H1 (cell line): ENCODE results near the gene LTF. TPM values are rescaled to one million over a fixed set of nuclear protein-coding genes. Genes with fewer than 3 reads are reported as not detected.

Experiments
- CTCF ChIA-PET: fragments of 300-600 bp; sonication (Branson Sonifier 250); formaldehyde crosslinking; loops from one replicate; lab custom pipeline; 2021; ENCODE audit not compliant: partially characterized antibody; lab: Charles Lee
- POLR2A ChIA-PET: fragments of 300-600 bp; sonication (Branson Sonifier 250); formaldehyde crosslinking; loops from one replicate; lab custom pipeline; 2021; ENCODE audit warnings: inconsistent platforms; ENCODE audit not compliant: partially characterized antibody; lab: Charles Lee
- DNase-seq, 2 experiments: peaks; one replicate each; pipeline versions ENCODE4 v3.0.0 to v3.0.0-alpha.2; 2010 to 2022; ENCODE audit warnings: low spot score in 2 of 2, low read depth in 1 of 2, mixed read lengths in 1 of 2
- FAIRE-seq: peaks from 2 replicates; lab custom pipeline; 2011; peaks lifted over from hg19 to GRCh38; lab: Jason Lieb, UNC
- H2AFZ ChIP-seq: 2 replicates; pipeline ENCODE4 v1.8.1; 2012; ENCODE audit warnings: low read length, inconsistent platforms
- H2AK5ac ChIP-seq: 2 replicates; pipeline ENCODE4 v1.6.1; 2013; ENCODE audit warnings: low read depth, low read length
- H2BK120ac ChIP-seq: replicated peaks from 2 replicates; pipeline ENCODE3; 2013; ENCODE audit warnings: low read depth, low read length, inconsistent platforms
- H2BK12ac ChIP-seq: 2 replicates; pipeline ENCODE4 v1.6.1; 2013; ENCODE audit warnings: low read depth, low read length
- H2BK15ac ChIP-seq: 2 replicates; pipeline ENCODE4 v1.6.1; 2013; ENCODE audit warnings: low read length
- H2BK20ac ChIP-seq: 2 replicates; pipeline ENCODE4 v1.6.1; 2013; ENCODE audit warnings: low read length
- H2BK5ac ChIP-seq: 2 replicates; pipeline ENCODE4 v1.6.1; 2013; ENCODE audit warnings: low read depth, low read length
- H3K14ac ChIP-seq: 2 replicates; pipeline ENCODE4 v1.6.1; 2013; ENCODE audit warnings: inconsistent platforms; ENCODE audit not compliant: insufficient read length
- H3K18ac ChIP-seq: 2 replicates; pipeline ENCODE4 v1.6.1; 2013; ENCODE audit warnings: low read length; ENCODE audit errors: extremely low read depth
- H3K23ac ChIP-seq: 2 replicates; pipeline ENCODE4 v1.6.1; 2013; ENCODE audit warnings: inconsistent platforms; ENCODE audit not compliant: insufficient read length
- H3K23me2 ChIP-seq: 2 replicates; pipeline ENCODE4 v1.6.1; 2013; ENCODE audit warnings: low read depth, low read length
- H3K27ac ChIP-seq: 2 replicates; pipeline ENCODE4 v1.6.1; 2011; ENCODE audit warnings: low read depth, low read length, inconsistent platforms
- H3K27me3 ChIP-seq, 4 experiments: replicated peaks in 1 of 4; 1 replicate in 1 of 4; 2 replicates in 3 of 4; pipeline versions ENCODE4 v1.6.1 to v1.8.1; 2011 to 2013; ENCODE audit warnings: low read length in 3 of 4, mild to moderate bottlenecking in 3 of 4, inconsistent platforms in 2 of 4, mixed read lengths in 2 of 4, moderate library complexity in 1 of 4; ENCODE audit not compliant: control insufficient read depth in 3 of 4, insufficient read depth in 3 of 4; ENCODE audit errors: extremely low read depth in 1 of 4
- H3K36me3 ChIP-seq, 4 experiments: 2 replicates each; pipeline versions ENCODE4 v1.6.1 to v1.8.1; 2011 to 2013; ENCODE audit warnings: mild to moderate bottlenecking in 4 of 4, low read length in 3 of 4, moderate library complexity in 2 of 4, control low read depth in 1 of 4, inconsistent platforms in 1 of 4; ENCODE audit not compliant: insufficient read depth in 4 of 4, control insufficient read depth in 2 of 4
- H3K4ac ChIP-seq: replicated peaks from 2 replicates; pipeline ENCODE3; 2013; ENCODE audit warnings: low read length, low read depth, mixed read lengths, inconsistent platforms; ENCODE audit not compliant: insufficient read length
- H3K4me1 ChIP-seq, 4 experiments: replicated peaks in 1 of 4; 1 replicate in 1 of 4; 2 replicates in 3 of 4; pipeline versions ENCODE4 v1.6.1 to v1.8.1; 2011 to 2013; ENCODE audit warnings: low read length in 3 of 4, inconsistent platforms in 2 of 4, mixed read lengths in 1 of 4; ENCODE audit not compliant: insufficient read depth in 4 of 4, control insufficient read depth in 3 of 4
- H3K4me2 ChIP-seq, 2 experiments: 2 replicates each; pipeline versions ENCODE4 v1.6.1 to v1.8.1; 2011 to 2013; ENCODE audit warnings: low read depth in 2 of 2, low read length in 2 of 2, control low read depth in 1 of 2, inconsistent platforms in 1 of 2, mild to moderate bottlenecking in 1 of 2; ENCODE audit not compliant: insufficient read depth in 1 of 2
- H3K4me3 ChIP-seq, 4 experiments: fragments of 200-600, 300-600 bp in 1 of 4; sonication (generic), shearing (Covaris generic), sonication (Bioruptor Twin) in 1 of 4; 2 replicates each; pipeline versions ENCODE4 v1.5.1 to v1.8.1; 2011 to 2016; ENCODE audit warnings: low read length in 4 of 4, low read depth in 3 of 4, control low read depth in 2 of 4, inconsistent platforms in 2 of 4, mild to moderate bottlenecking in 2 of 4, mixed read lengths in 1 of 4, moderate library complexity in 1 of 4; ENCODE audit not compliant: insufficient read depth in 2 of 4; ENCODE audit errors: extremely low read depth in 1 of 4
- H3K56ac ChIP-seq: replicated peaks from 2 replicates; pipeline ENCODE3; 2013; ENCODE audit warnings: low read depth, mild to moderate bottlenecking, mixed read lengths, low read length, inconsistent platforms; ENCODE audit not compliant: insufficient read length
- H3K79me1 ChIP-seq: 2 replicates; pipeline ENCODE4 v1.6.1; 2013; ENCODE audit warnings: low read depth, low read length, control low read depth
- H3K79me2 ChIP-seq, 2 experiments: 2 replicates each; pipeline versions ENCODE4 v1.6.1 to v1.8.1; 2012 to 2013; ENCODE audit warnings: low read length in 2 of 2, mild to moderate bottlenecking in 2 of 2, inconsistent platforms in 1 of 2; ENCODE audit not compliant: insufficient read depth in 2 of 2, control insufficient read depth in 1 of 2
- H3K9ac ChIP-seq, 4 experiments: replicated peaks in 1 of 4; 1 replicate in 1 of 4; 2 replicates in 3 of 4; pipeline versions ENCODE4 v1.6.1 to v1.8.1; 2011 to 2013; ENCODE audit warnings: low read depth in 3 of 4, low read length in 3 of 4, control low read depth in 2 of 4, mild to moderate bottlenecking in 2 of 4, moderate library complexity in 2 of 4, inconsistent platforms in 1 of 4; ENCODE audit errors: extremely low read depth in 1 of 4
- H3K9me3 ChIP-seq, 2 experiments: 2 replicates each; pipeline versions ENCODE4 v1.6.1 to v1.8.1; 2012 to 2013; ENCODE audit warnings: mild to moderate bottlenecking in 2 of 2, moderate library complexity in 2 of 2, control low read depth in 1 of 2, inconsistent platforms in 1 of 2, low read depth in 1 of 2, low read length in 1 of 2, mixed read lengths in 1 of 2; ENCODE audit not compliant: insufficient read depth in 2 of 2
- H4K20me1 ChIP-seq, 2 experiments: replicated peaks in 1 of 2; 2 replicates each; pipeline versions ENCODE3 to v1.8.1; 2011 to 2013; ENCODE audit warnings: inconsistent platforms in 2 of 2, low read length in 2 of 2, mild to moderate bottlenecking in 1 of 2; ENCODE audit not compliant: insufficient read depth in 2 of 2, control insufficient read depth in 1 of 2
- H4K5ac ChIP-seq: 2 replicates; pipeline ENCODE4 v1.6.1; 2013; ENCODE audit warnings: low read length, low read depth, mixed read lengths, inconsistent platforms; ENCODE audit not compliant: insufficient read length
- H4K8ac ChIP-seq: 2 replicates; pipeline ENCODE4 v1.8.0; 2013; ENCODE audit warnings: mild to moderate bottlenecking, moderate library complexity, low read length, inconsistent platforms; ENCODE audit not compliant: insufficient read depth; ENCODE audit errors: extremely low read depth
- H4K91ac ChIP-seq: replicated peaks from 2 replicates; pipeline ENCODE3; 2013; ENCODE audit warnings: low read length, mixed read lengths, inconsistent platforms; ENCODE audit not compliant: insufficient read length
- ASH2L ChIP-seq: fragments of 200-600, 300-600 bp; sonication (generic); IDR thresholded peaks from one replicate; pipeline ENCODE4 v1.7.1; 2017; ENCODE audit warnings: low read length
- HDAC6 ChIP-seq: IDR thresholded peaks from one replicate; pipeline ENCODE4 v1.7.1; 2012; ENCODE audit warnings: low read depth, mild to moderate bottlenecking, inconsistent platforms, low read length, moderate library complexity
- SIRT6 ChIP-seq: IDR thresholded peaks from one replicate; pipeline ENCODE4 v1.7.1; 2012; ENCODE audit warnings: low read length, inconsistent platforms
- SIX5 ChIP-seq: IDR thresholded peaks from 2 replicates; pipeline ENCODE4 v1.6.1; 2011; ENCODE audit warnings: mild to moderate bottlenecking, low read depth, low read length
- SP2 ChIP-seq: IDR thresholded peaks from 2 replicates; pipeline ENCODE4 v1.6.1; 2012; ENCODE audit warnings: mild to moderate bottlenecking, low read length, inconsistent platforms
- TCF12 ChIP-seq: IDR thresholded peaks from 2 replicates; pipeline ENCODE4 v1.6.1; 2011; ENCODE audit warnings: low read depth, mild to moderate bottlenecking, low read length
- YY1 ChIP-seq: IDR thresholded peaks from 2 replicates; pipeline ENCODE4 v1.6.1; 2011; ENCODE audit warnings: low read depth, mild to moderate bottlenecking, low read length
- ZNF274 ChIP-seq: IDR thresholded peaks from 2 replicates; pipeline ENCODE4 v1.7.0; 2012; ENCODE audit warnings: low read length, borderline replicate concordance; ENCODE audit errors: extremely low read depth
- WGBS, 2 experiments: shearing (Covaris generic) in 1 of 2; methylation state at CpG; one replicate each; pipeline versions ENCODE4 v1.1.6 to v1.1.7; 2013 to 2015; ENCODE audit warnings: low lambda C conversion rate in 2 of 2, mixed read lengths in 2 of 2, inconsistent platforms in 1 of 2, low coverage in 1 of 2, missing lambda C conversion rate in 1 of 2; ENCODE audit not compliant: insufficient replicate concordance in 2 of 2, insufficient coverage in 1 of 2, insufficient read length in 1 of 2; ENCODE audit errors: extremely low coverage in 1 of 2, missing lambda C conversion rate in 1 of 2; 5-methylcytosine and 5-hydroxymethylcytosine counted together
- polyA plus RNA-seq, 7 experiments: library from polyadenylated mRNA; depleted of rRNA in 3 of 7; stranded (reverse) in 5 of 7; unstranded in 2 of 7; fragments of >200 nt in 5 of 7; fragments of 200-250 nt in 2 of 7; gene quantifications; 1 replicate in 5 of 7; 2 replicates in 1 of 7; 4 replicates in 1 of 7; pipeline versions ENCODE4 v1.2.1 to v1.2.3, GENCODE V29; 2011 to 2013; ENCODE audit warnings: missing spikeins in 2 of 7, mixed read lengths in 2 of 7
- total RNA-seq: library from RNA; stranded (reverse); fragmentation: NEBNext Ultra II Directional; extraction: Animal tissue kit (Norgen Biotek cat#: 25700); gene quantifications from 2 replicates; pipeline ENCODE4 v1.2.1, GENCODE V29; 2021
- TF ChIP-seq, protein P1 (sequence below), 3 experiments: IDR thresholded peaks; 1 replicate in 2 of 3; 2 replicates in 1 of 3; pipeline versions ENCODE4 v1.5.1 to v1.6.1; 2011; ENCODE audit warnings: low read length in 3 of 3, mild to moderate bottlenecking in 3 of 3, inconsistent platforms in 2 of 3, low read depth in 1 of 3, moderate library complexity in 1 of 3; ENCODE audit not compliant: insufficient read depth in 1 of 3; ENCODE audit errors: control extremely low read depth in 1 of 3

LTF gene
- total and polyA plus RNA-seq, 2 of the 8 experiments (the other 6 are each of a cell fraction or from before 2014, with no cell fraction given), result 0.23 to 0.99 TPM

DNA sequence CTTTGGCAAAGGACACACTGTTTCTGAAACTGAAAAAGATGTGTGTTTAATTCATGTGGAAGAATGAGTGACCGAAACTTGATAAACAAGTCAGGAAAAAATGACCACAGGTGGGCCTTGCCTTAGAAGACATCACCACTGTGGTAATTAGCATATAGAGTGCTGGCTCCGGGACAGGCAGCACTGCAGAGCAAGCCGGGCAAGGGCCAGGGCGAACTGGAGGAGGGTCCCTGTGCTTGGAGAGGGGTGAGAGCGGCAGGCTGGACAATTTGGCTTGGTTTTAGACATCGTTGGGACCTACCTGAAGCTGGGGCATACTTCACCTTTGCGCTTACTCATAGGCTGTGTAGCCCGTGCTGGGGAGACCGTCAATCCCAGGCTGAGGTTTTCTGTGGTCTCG is 41.2 kb upstream of the LTF start:
- peak overlapping the region; percentile 75; the same call in 1 of the 2 replicates for H2BK20ac ChIP-seq
- no peak for TF ChIP-seq TCF12
- no peak for TF ChIP-seq SIX5
- TF ChIP-seq, protein P1, sequence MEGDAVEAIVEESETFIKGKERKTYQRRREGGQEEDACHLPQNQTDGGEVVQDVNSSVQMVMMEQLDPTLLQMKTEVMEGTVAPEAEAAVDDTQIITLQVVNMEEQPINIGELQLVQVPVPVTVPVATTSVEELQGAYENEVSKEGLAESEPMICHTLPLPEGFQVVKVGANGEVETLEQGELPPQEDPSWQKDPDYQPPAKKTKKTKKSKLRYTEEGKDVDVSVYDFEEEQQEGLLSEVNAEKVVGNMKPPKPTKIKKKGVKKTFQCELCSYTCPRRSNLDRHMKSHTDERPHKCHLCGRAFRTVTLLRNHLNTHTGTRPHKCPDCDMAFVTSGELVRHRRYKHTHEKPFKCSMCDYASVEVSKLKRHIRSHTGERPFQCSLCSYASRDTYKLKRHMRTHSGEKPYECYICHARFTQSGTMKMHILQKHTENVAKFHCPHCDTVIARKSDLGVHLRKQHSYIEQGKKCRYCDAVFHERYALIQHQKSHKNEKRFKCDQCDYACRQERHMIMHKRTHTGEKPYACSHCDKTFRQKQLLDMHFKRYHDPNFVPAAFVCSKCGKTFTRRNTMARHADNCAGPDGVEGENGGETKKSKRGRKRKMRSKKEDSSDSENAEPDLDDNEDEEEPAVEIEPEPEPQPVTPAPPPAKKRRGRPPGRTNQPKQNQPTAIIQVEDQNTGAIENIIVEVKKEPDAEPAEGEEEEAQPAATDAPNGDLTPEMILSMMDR (IDR thresholded peaks at IDR 0.05; ENCODE audit: control extremely low read depth in 1 of 3, insufficient read depth in 1 of 3, low read depth in 1 of 3, low read length in 3 of 3), result no peak
- TF ChIP-seq ZNF274, result no peak
- no peak for TF ChIP-seq ASH2L
- no peak for TF ChIP-seq SP2
- no peak for TF ChIP-seq HDAC6
- TF ChIP-seq SIRT6, result no peak
- no peak for TF ChIP-seq YY1

More for the DNA sequence above, 41.2 kb upstream of the LTF start:
- Histone ChIP-seq H3K9ac (no peak overlapping the region), H3K27me3 (no peaks in the 10 kb centered on the region; a peak in 2 of 7 replicates), H3K36me3 (no peaks in the 10 kb centered on the region), H3K18ac (0 out of 2 replicates have a peak overlapping the region, but pooled peaks have one; percentile 5), H3K14ac (no peak overlapping the region), H3K9me3 (no peaks in the 10 kb centered on the region), H4K91ac (peak overlapping the region; percentile 87), H4K5ac (no peak overlapping the region), H3K4me2 (no peak overlapping the region), H2BK15ac (peak overlapping the region; percentile 67; the same call in 1 of the 2 replicates), H2BK120ac (no peak overlapping the region), H3K79me2 (no peaks in the 10 kb centered on the region), H4K20me1 (no peaks in the 10 kb centered on the region), H3K56ac (no peak overlapping the region), H3K23me2 (no peaks in the 10 kb centered on the region), H3K27ac (no peak overlapping the region), H3K79me1 (no peaks in the 10 kb centered on the region), H3K4me1 (peaks cover 5 to 17% (median 9%) of the 10 kb centered on the region in 4 experiments), H2BK12ac (peak overlapping the region; percentile 45; the same call in 1 of the 2 replicates), H3K4ac (peak overlapping the region; percentile 55), H2AK5ac (no peak overlapping the region), H4K8ac (peak overlapping the region; percentile 36; the same call in 1 of the 2 replicates), H3K4me3 (no peak overlapping the region), H2BK5ac (peak overlapping the region; percentile 27; the same call in 1 of the 2 replicates), H2AFZ (no peak overlapping the region), H3K23ac (no peak overlapping the region)
- FAIRE-seq (no peak), DNase-seq (no peak)
- WGBS, 2 experiments, result 87% methylated on average over 10 of the region's 10 CpGs; no CpG with 5 or more reads in 1 of the 2 experiments
- POLR2A ChIA-PET, result interaction anchor here (0.8 to 1.4 kb wide), 6 partner anchors 9 to 73 kb away, joined by 3 to 4 read pairs (median 3); no protein-coding TSS in a partner anchor
- CTCF ChIA-PET, result interaction anchor here (0.9 to 1.9 kb wide), 6 partner anchors 9 to 57 kb away, joined by 3 to 6 read pairs (median 4); no protein-coding TSS in a partner anchor
